GM21447 (cell line): ENCODE data around the gene HSPE1.
A peak's percentile ranks its signal among the peaks of the same experiment; 100 is the strongest.
"Not testable (repeated sequence)": the region's sequence is repeated elsewhere in the genome, so short reads cannot be mapped to it uniquely, and the experiment has no call there.

Source experiments
- ATAC-seq: cut with Tn5 transposase; IDR thresholded peaks from one replicate; pipeline ENCODE4 v1.9.1; 2021; ENCODE audit not compliant: unreplicated experiment

The HSPE1 gene

GRCh38 chr2:197498235-197498936, 1.8 kb upstream of the HSPE1 start:
- ATAC-seq: no peak

- ATAC-seq: peak; percentile 32
These were observed 1.1 kb upstream of the HSPE1 start for GRCh38 chr2:197498937-197499593.

- ATAC-seq: peak; percentile 4
These were observed 438 bp downstream of the HSPE1 start for GRCh38 chr2:197500503-197501131.

- ATAC-seq: no peak
These were observed 2.0 kb downstream of the HSPE1 start for GRCh38 chr2:197502201-197502600.

- ATAC-seq: no peak
These were observed 2.5 kb downstream of the HSPE1 start for GRCh38 chr2:197502685-197503084.

GRCh38 chr2:197504000-197504399, 3.8 kb downstream of the HSPE1 start:
- no peak for ATAC-seq

GRCh38 chr2:197504512-197504911, 4.3 kb downstream of the HSPE1 start:
- ATAC-seq: no peak

GRCh38 chr2:197506658-197507057, 6.5 kb downstream of the HSPE1 start:
- ATAC-seq: no peak

- ATAC-seq: no peak
These were observed 13.7 kb downstream of the HSPE1 start for GRCh38 chr2:197513915-197514314.

GRCh38 chr2:197514754-197515153, 14.6 kb downstream of the HSPE1 start:
- no peak for ATAC-seq

- ATAC-seq: peak; percentile 17
These were observed 15.1 kb downstream of the HSPE1 start for GRCh38 chr2:197515315-197515738.

GRCh38 chr2:197515739-197516392, 15.7 kb downstream of the HSPE1 start, which contains the start of gene MOB4:
TSS of gene MOB4 (plus strand) at chr2:197516066. CDS start at chr2:197516087, 21 bp downstream.
- peak; percentile 94 for ATAC-seq

- peak; percentile 24 for ATAC-seq
These were observed 16.2 kb downstream of the HSPE1 start for GRCh38 chr2:197516393-197516761.

- ATAC-seq: no peak
These were observed 17.0 kb downstream of the HSPE1 start for GRCh38 chr2:197517150-197517549.

- no peak for ATAC-seq
These were observed 38.2 kb downstream of the HSPE1 start for GRCh38 chr2:197538412-197538811.

GRCh38 chr2:197539734-197540133, 39.6 kb downstream of the HSPE1 start:
- ATAC-seq: no peak

- ATAC-seq: no peak
These were observed 43.0 kb downstream of the HSPE1 start for GRCh38 chr2:197543206-197543605.

GRCh38 chr2:197547163-197547900, 47.2 kb downstream of the HSPE1 start:
- ATAC-seq: no peak

- no peak for ATAC-seq
These were observed 48.4 kb downstream of the HSPE1 start for GRCh38 chr2:197548582-197548981.

- not testable (repeated sequence) for ATAC-seq
These were observed 51.1 kb downstream of the HSPE1 start for GRCh38 chr2:197551260-197551659.
